Suprapubic skin (tissue), 3 donors: Measurements from ENCODE around the gene DOHH.
"Not testable (repeated sequence)": the region's sequence is repeated elsewhere in the genome, so short reads cannot be mapped to it uniquely, and the experiment has no call there.

Experiments
- CTCF ChIP-seq, 2 donors: fragments of 200-600 bp in 1 of 2; fragments of 450-650 bp in 1 of 2; sonication (generic) in 1 of 2; IDR thresholded peaks; one replicate each; pipeline ENCODE4 v1.5.1; 2016 to 2019; ENCODE audit warnings: antibody characterized with exemption in 2 of 2, mild to moderate bottlenecking in 1 of 2, moderate library complexity in 1 of 2
- POLR2AphosphoS5 ChIP-seq, 3 donors: sonication (generic); formaldehyde crosslinking; IDR thresholded peaks; one replicate each; pipeline ENCODE4 v1.6.1; 2017; ENCODE audit warnings: antibody characterized with exemption in 3 of 3

- not testable (repeated sequence) for TF ChIP-seq POLR2AphosphoS5, CTCF (IDR thresholded peaks at IDR 0.05)
These were observed 28.8 kb upstream of the DOHH start for GRCh38 chr19:3529299-3529698.
